Keratinocyte (primary cell): ENCODE results near the gene TBC1D4. TPM values are rescaled to one million over a fixed set of nuclear protein-coding genes. Genes with fewer than 3 reads are reported as not detected.

ENCODE experiments used
- DNase-seq: peaks from one replicate; pipeline ENCODE4 v3.0.0-alpha.2; 2011; ENCODE audit warnings: low read depth, missing footprints, low spot score
- FAIRE-seq: peaks from 2 replicates; lab custom pipeline; 2011; peaks lifted over from hg19 to GRCh38; lab: Jason Lieb, UNC
- H2AFZ ChIP-seq: 2 replicates; pipeline ENCODE4 v1.6.0; 2012; ENCODE audit warnings: low read length, control low read depth, inconsistent platforms; ENCODE audit not compliant: control insufficient read depth
- H3K27ac ChIP-seq: 2 replicates; pipeline ENCODE4 v1.5.1; 2011; ENCODE audit warnings: low read length; ENCODE audit not compliant: control insufficient read depth, insufficient read depth
- H3K27me3 ChIP-seq: 3 replicates; pipeline ENCODE4 v1.6.0; 2011; ENCODE audit warnings: low read length; ENCODE audit not compliant: control insufficient read depth, insufficient read depth; ENCODE audit errors: extremely low read depth
- H3K36me3 ChIP-seq, 2 experiments: 2 replicates in 1 of 2; 3 replicates in 1 of 2; pipeline ENCODE4 v1.5.1; 2011; ENCODE audit warnings: low read length in 2 of 2, mild to moderate bottlenecking in 1 of 2; ENCODE audit not compliant: control insufficient read depth in 2 of 2, insufficient read depth in 2 of 2; ENCODE audit errors: extremely low read depth in 1 of 2
- H3K4me1 ChIP-seq: 3 replicates; pipeline ENCODE4 v1.5.1; 2011; ENCODE audit warnings: low read length; ENCODE audit not compliant: control insufficient read depth, insufficient read depth; ENCODE audit errors: extremely low read depth
- H3K4me2 ChIP-seq: 3 replicates; pipeline ENCODE4 v1.6.0; 2011; ENCODE audit warnings: low read depth, low read length; ENCODE audit not compliant: control insufficient read depth, insufficient read depth; ENCODE audit errors: extremely low read depth
- H3K4me3 ChIP-seq, 3 experiments: fragments of 200-600 bp in 1 of 3; sonication (generic) in 1 of 3; 2 replicates in 2 of 3; 3 replicates in 1 of 3; pipeline ENCODE4 v1.5.1; 2011 to 2016; ENCODE audit warnings: low read length in 3 of 3, mild to moderate bottlenecking in 3 of 3, control low read depth in 2 of 3, inconsistent platforms in 1 of 3, low read depth in 1 of 3, mixed read lengths in 1 of 3, mixed run types in 1 of 3, moderate library complexity in 1 of 3; ENCODE audit not compliant: control insufficient read depth in 2 of 3, insufficient read depth in 2 of 3; ENCODE audit errors: extremely low read depth in 1 of 3
- H3K79me2 ChIP-seq: 2 replicates; pipeline ENCODE4 v1.6.0; 2012; ENCODE audit warnings: low read length; ENCODE audit not compliant: control insufficient read depth, insufficient read depth
- H3K9ac ChIP-seq: 3 replicates; pipeline ENCODE4 v1.6.0; 2011; ENCODE audit warnings: low read length; ENCODE audit not compliant: control insufficient read depth, insufficient read depth; ENCODE audit errors: extremely low read depth
- H3K9me1 ChIP-seq: 3 replicates; pipeline ENCODE4 v1.6.0; 2011; ENCODE audit warnings: low read length; ENCODE audit not compliant: control insufficient read depth, insufficient read depth; ENCODE audit errors: extremely low read depth
- H3K9me3 ChIP-seq: 2 replicates; pipeline ENCODE4 v1.5.1; 2012; ENCODE audit warnings: low read depth, low read length; ENCODE audit not compliant: control insufficient read depth
- H4K20me1 ChIP-seq: 3 replicates; pipeline ENCODE4 v1.6.0; 2011; ENCODE audit warnings: low read length; ENCODE audit not compliant: control insufficient read depth, insufficient read depth; ENCODE audit errors: extremely low read depth
- CTCF ChIP-seq, 3 experiments: IDR thresholded peaks in 1 of 3; conservative IDR thresholded peaks in 1 of 3; optimal IDR thresholded peaks in 1 of 3; 2 replicates in 2 of 3; 3 replicates in 1 of 3; pipeline versions ENCODE3 to v1.5.1; 2011; ENCODE audit warnings: low read length in 3 of 3, mild to moderate bottlenecking in 3 of 3, moderate library complexity in 2 of 3, control low read depth in 1 of 3, inconsistent platforms in 1 of 3; ENCODE audit not compliant: insufficient read depth in 2 of 3; ENCODE audit errors: extremely low read depth in 1 of 3
- EZH2 ChIP-seq: IDR thresholded peaks from one replicate; pipeline ENCODE4 v1.6.1; 2012; ENCODE audit warnings: inconsistent platforms, mild to moderate bottlenecking, low read length, moderate library complexity
- dilution Hi-C: fragments of 300-500 bp; cut with MboI; formaldehyde crosslinking; loops from one replicate; pipeline ENCODE4 v1.7.0; 2020; ENCODE audit warnings: low sequenced_read_pairs; ENCODE audit not compliant: extremely low pct_ligation_motif_present
- polyA plus RNA-seq, 5 experiments: library from polyadenylated mRNA; depleted of rRNA in 3 of 5; stranded (reverse) in 3 of 5; stranded (forward) in 1 of 5; unstranded in 1 of 5; fragments of >200 nt; gene quantifications; 1 replicate in 1 of 5; 2 replicates in 3 of 5; 3 replicates in 1 of 5; pipeline versions ENCODE4 v1.2.1 to v1.2.3, GENCODE V29; 2011 to 2012; ENCODE audit warnings: missing spikeins in 2 of 5, low read depth in 1 of 5, low replicate concordance in 1 of 5

The TBC1D4 gene
- polyA plus RNA-seq, 1 donor (not counting 4 experiments of a cell fraction or from before 2014, with no cell fraction given): 14.2 TPM

GRCh38 chr13:75255653-75256052, 226.3 kb downstream of the TBC1D4 start:
- Histone ChIP-seq H3K9ac (no peak overlapping the region), H3K4me3 (no peak overlapping the region), H3K36me3 (no peaks in the 10 kb centered on the region), H2AFZ (no peak overlapping the region), H3K79me2 (no peaks in the 10 kb centered on the region), H3K9me1 (no peaks in the 10 kb centered on the region), H4K20me1 (no peaks in the 10 kb centered on the region), H3K9me3 (no peaks in the 10 kb centered on the region), H3K4me1 (peaks cover 3% of the 10 kb centered on the region), H3K4me2 (no peak overlapping the region), H3K27ac (no peak overlapping the region), H3K27me3 (no peaks in the 10 kb centered on the region)
- DNase-seq (no peak), FAIRE-seq (no peak)
- dilution Hi-C loops: no loop called here
- TF ChIP-seq EZH2 (no peak), CTCF (optimal IDR thresholded peaks at IDR 0.05 in 1 of 3, IDR thresholded peaks at IDR 0.05 in 1 of 3, conservative IDR thresholded peaks at IDR 0.05 in 1 of 3; ENCODE audit: extremely low read depth in 1 of 3, insufficient read depth in 2 of 3, low read length in 3 of 3) (no peak)

- H3K4me3 ChIP-seq: no peak overlapping the region
- no peaks in the 10 kb centered on the region for H3K79me2 ChIP-seq
- TF ChIP-seq CTCF (optimal IDR thresholded peaks at IDR 0.05 in 1 of 3, IDR thresholded peaks at IDR 0.05 in 1 of 3, conservative IDR thresholded peaks at IDR 0.05 in 1 of 3; ENCODE audit: extremely low read depth in 1 of 3, insufficient read depth in 2 of 3, low read length in 3 of 3) (no peak), EZH2 (no peak)
- no peaks in the 10 kb centered on the region for H3K36me3 ChIP-seq
- no peak overlapping the region for H3K27ac ChIP-seq
- H3K9me1 ChIP-seq: no peaks in the 10 kb centered on the region
- FAIRE-seq (no peak), DNase-seq (no peak)
- no peak overlapping the region for H3K4me2 ChIP-seq
- dilution Hi-C loops: no loop called here
- H4K20me1 ChIP-seq: no peaks in the 10 kb centered on the region
- no peak overlapping the region for H2AFZ ChIP-seq
- H3K9ac ChIP-seq: no peak overlapping the region
- no peaks in the 10 kb centered on the region for H3K27me3 ChIP-seq
- H3K4me1 ChIP-seq: peaks cover 7% of the 10 kb centered on the region
- no peaks in the 10 kb centered on the region for H3K9me3 ChIP-seq
Measured at GRCh38 chr13:75255147-75255546, 226.8 kb downstream of the TBC1D4 start.
